HUES64 (cell line): ENCODE results near the gene FAM13A.

ENCODE experiments used
- H3K27ac ChIP-seq: 2 replicates; pipeline ENCODE4 v1.7.0; 2013; ENCODE audit warnings: low read depth, low read length, inconsistent platforms
- H3K27me3 ChIP-seq: 2 replicates; pipeline ENCODE4 v1.6.1; 2013; ENCODE audit warnings: mild to moderate bottlenecking, low read length; ENCODE audit not compliant: insufficient read depth
- H3K36me3 ChIP-seq: 2 replicates; pipeline ENCODE4 v1.6.1; 2013; ENCODE audit warnings: mild to moderate bottlenecking, low read length; ENCODE audit not compliant: insufficient read depth
- H3K4me1 ChIP-seq: 2 replicates; pipeline ENCODE4 v1.6.1; 2013; ENCODE audit warnings: mild to moderate bottlenecking, low read length, moderate library complexity; ENCODE audit not compliant: insufficient read depth
- H3K4me3 ChIP-seq: 2 replicates; pipeline ENCODE4 v1.5.1; 2013; ENCODE audit warnings: mild to moderate bottlenecking, low read length, moderate library complexity
- H3K9ac ChIP-seq: 2 replicates; pipeline ENCODE4 v1.6.1; 2013; ENCODE audit warnings: mild to moderate bottlenecking, low read depth, low read length
- H3K9me3 ChIP-seq: 2 replicates; pipeline ENCODE4 v1.6.1; 2013; ENCODE audit warnings: low read depth, low read length; ENCODE audit not compliant: insufficient read depth
- WGBS: fragments of 150-250, 120-280 bp; methylation state at CpG from one replicate; pipeline ENCODE4 v1.1.7; 2013; ENCODE audit warnings: missing lambda C conversion rate; 5-methylcytosine and 5-hydroxymethylcytosine counted together

FAM13A gene

GRCh38 chr4:88957570-88957969 lies 99.4 kb downstream of the FAM13A start:
- Histone ChIP-seq H3K9ac (no peak overlapping the region), H3K27me3 (no peaks in the 10 kb centered on the region), H3K27ac (no peak overlapping the region), H3K36me3 (0 out of 2 replicates have a peak, but pooled peaks cover 4% of the 10 kb centered on the region), H3K4me3 (no peak overlapping the region), H3K4me1 (peaks cover 36% of the 10 kb centered on the region), H3K9me3 (peaks cover 4% of the 10 kb centered on the region; the same call in 1 of the 2 replicates)
- WGBS = 87% methylated on average over 2 of the region's 2 CpGs

- H3K27ac ChIP-seq = no peak overlapping the region
- no peak overlapping the region for H3K9ac ChIP-seq
- peaks cover 22% of the 10 kb centered on the region for H3K4me1 ChIP-seq
- 0 out of 2 replicates have a peak, but pooled peaks cover 4% of the 10 kb centered on the region for H3K36me3 ChIP-seq
- H3K4me3 ChIP-seq = no peak overlapping the region
- H3K9me3 ChIP-seq = peaks cover 4% of the 10 kb centered on the region; the same call in 1 of the 2 replicates
- 95% methylated on average over 3 of the region's 3 CpGs for WGBS
- no peaks in the 10 kb centered on the region for H3K27me3 ChIP-seq
Observed at GRCh38 chr4:88955580-88956380, 101.2 kb downstream of the FAM13A start.

GRCh38 chr4:88953400-88953799 lies 103.6 kb downstream of the FAM13A start:
- Histone ChIP-seq H3K27ac (no peak overlapping the region), H3K36me3 (0 out of 2 replicates have a peak, but pooled peaks cover 4% of the 10 kb centered on the region), H3K4me1 (peaks cover 4% of the 10 kb centered on the region; the same call in 1 of the 2 replicates), H3K27me3 (no peaks in the 10 kb centered on the region), H3K4me3 (no peak overlapping the region), H3K9ac (no peak overlapping the region), H3K9me3 (no peaks in the 10 kb centered on the region; the same call in 1 of the 2 replicates)
- 94% methylated on average over 2 of the region's 2 CpGs for WGBS

GRCh38 chr4:88952081-88952480 lies 104.9 kb downstream of the FAM13A start:
- Histone ChIP-seq H3K4me3 (no peak overlapping the region), H3K4me1 (no peaks in the 10 kb centered on the region), H3K9ac (no peak overlapping the region), H3K27me3 (no peaks in the 10 kb centered on the region), H3K27ac (no peak overlapping the region), H3K9me3 (no peaks in the 10 kb centered on the region), H3K36me3 (0 out of 2 replicates have a peak, but pooled peaks cover 4% of the 10 kb centered on the region)
- 93% methylated on average over 3 of the region's 3 CpGs for WGBS

GRCh38 chr4:88949605-88950004 lies 107.4 kb downstream of the FAM13A start:
- 92% methylated on average over 1 of the region's 2 CpGs for WGBS
- Histone ChIP-seq H3K4me3 (no peak overlapping the region), H3K4me1 (no peaks in the 10 kb centered on the region)

GRCh38 chr4:88940506-88940905 lies 116.5 kb downstream of the FAM13A start:
- peaks cover 3% of the 10 kb centered on the region; the same call in 1 of the 2 replicates for H3K36me3 ChIP-seq
- H3K4me3 ChIP-seq = no peak overlapping the region
- peaks cover 24% of the 10 kb centered on the region for H3K4me1 ChIP-seq
- WGBS = 95% methylated on average over 1 of the region's 2 CpGs
- H3K27ac ChIP-seq = no peak overlapping the region
- H3K27me3 ChIP-seq = no peaks in the 10 kb centered on the region
- H3K9ac ChIP-seq = no peak overlapping the region
- H3K9me3 ChIP-seq = no peaks in the 10 kb centered on the region

More at GRCh38 chr4:88949605-88950004, 107.4 kb downstream of the FAM13A start:
- H3K9ac ChIP-seq = no peak overlapping the region
- peaks cover 5% of the 10 kb centered on the region; the same call in 1 of the 2 replicates for H3K9me3 ChIP-seq
- no peak overlapping the region for H3K27ac ChIP-seq
- H3K36me3 ChIP-seq = 0 out of 2 replicates have a peak, but pooled peaks cover 3% of the 10 kb centered on the region
- no peaks in the 10 kb centered on the region for H3K27me3 ChIP-seq

GRCh38 chr4:88939697-88940096 lies 117.3 kb downstream of the FAM13A start:
- H3K9ac ChIP-seq = no peak overlapping the region
- H3K4me1 ChIP-seq = peaks cover 24% of the 10 kb centered on the region
- 95% methylated on average over 3 of the region's 3 CpGs for WGBS
- H3K36me3 ChIP-seq = peaks cover 5% of the 10 kb centered on the region; the same call in 1 of the 2 replicates
- H3K9me3 ChIP-seq = no peaks in the 10 kb centered on the region
- no peaks in the 10 kb centered on the region for H3K27me3 ChIP-seq
- H3K4me3 ChIP-seq = no peak overlapping the region
- no peak overlapping the region for H3K27ac ChIP-seq

GRCh38 chr4:88938138-88938537 lies 118.8 kb downstream of the FAM13A start:
- H3K9me3 ChIP-seq = no peaks in the 10 kb centered on the region
- no peaks in the 10 kb centered on the region for H3K27me3 ChIP-seq
- H3K4me3 ChIP-seq = no peak overlapping the region
- peaks cover 5% of the 10 kb centered on the region; the same call in 1 of the 2 replicates for H3K36me3 ChIP-seq
- no peak overlapping the region for H3K27ac ChIP-seq
- peaks cover 24% of the 10 kb centered on the region for H3K4me1 ChIP-seq
- H3K9ac ChIP-seq = no peak overlapping the region

GRCh38 chr4:88937081-88937480 lies 119.9 kb downstream of the FAM13A start:
- no peak overlapping the region for H3K27ac ChIP-seq

GRCh38 chr4:88933414-88934160 lies 123.4 kb downstream of the FAM13A start:
- H3K4me1 ChIP-seq = peaks cover 12% of the 10 kb centered on the region
- no peak overlapping the region for H3K4me3 ChIP-seq
- no peak overlapping the region for H3K27ac ChIP-seq
- no peak overlapping the region for H3K9ac ChIP-seq
- H3K36me3 ChIP-seq = peaks cover 5% of the 10 kb centered on the region; the same call in 1 of the 2 replicates
- no peaks in the 10 kb centered on the region for H3K27me3 ChIP-seq
- WGBS = 67% methylated on average over 3 of the region's 3 CpGs
- no peaks in the 10 kb centered on the region for H3K9me3 ChIP-seq

More at GRCh38 chr4:88937081-88937480, 119.9 kb downstream of the FAM13A start:
- no peaks in the 10 kb centered on the region for H3K9me3 ChIP-seq
- H3K36me3 ChIP-seq = peaks cover 5% of the 10 kb centered on the region; the same call in 1 of the 2 replicates
- 90% methylated on average over 2 of the region's 2 CpGs for WGBS
- no peak overlapping the region for H3K4me3 ChIP-seq
- H3K4me1 ChIP-seq = peaks cover 18% of the 10 kb centered on the region
- H3K9ac ChIP-seq = no peak overlapping the region
- no peaks in the 10 kb centered on the region for H3K27me3 ChIP-seq

- no peak overlapping the region for H3K4me3 ChIP-seq
- WGBS = 100% methylated on average over 1 of the region's 1 CpG
- H3K9me3 ChIP-seq = peaks cover 2% of the 10 kb centered on the region; the same call in 1 of the 2 replicates
Observed at GRCh38 chr4:88928852-88929251, 128.1 kb downstream of the FAM13A start.

More at GRCh38 chr4:88928852-88929251, 128.1 kb downstream of the FAM13A start:
- Histone ChIP-seq H3K36me3 (no peaks in the 10 kb centered on the region), H3K27ac (no peak overlapping the region), H3K27me3 (no peaks in the 10 kb centered on the region), H3K4me1 (no peaks in the 10 kb centered on the region), H3K9ac (no peak overlapping the region)
